Mesodermal cell (in vitro differentiated cells): Measurements from ENCODE around the gene PDGFA.

ENCODE experiments used
- H3K27ac ChIP-seq: 2 replicates; pipeline ENCODE4 v1.7.0; 2013; ENCODE audit warnings: mild to moderate bottlenecking, low read depth, low read length, moderate library complexity; ENCODE audit not compliant: severe bottlenecking
- H3K36me3 ChIP-seq: 2 replicates; pipeline ENCODE4 v1.7.1; 2013; ENCODE audit warnings: mild to moderate bottlenecking, low read length, moderate library complexity; ENCODE audit not compliant: control insufficient read depth, insufficient read depth
- H3K4me1 ChIP-seq: one replicate; pipeline ENCODE4 v1.7.1; 2013; ENCODE audit warnings: mild to moderate bottlenecking, low read length; ENCODE audit not compliant: insufficient read depth, control insufficient read depth, poor library complexity, severe bottlenecking
- H3K4me3 ChIP-seq: 2 replicates; pipeline ENCODE4 v1.7.0; 2013; ENCODE audit warnings: low read length, control low read depth, mild to moderate bottlenecking; ENCODE audit not compliant: insufficient read depth, poor library complexity, severe bottlenecking; ENCODE audit errors: extremely low read depth
- H3K9me3 ChIP-seq: 2 replicates; pipeline ENCODE4 v1.7.1; 2013; ENCODE audit warnings: mild to moderate bottlenecking, low read length, moderate library complexity; ENCODE audit not compliant: control insufficient read depth
- WGBS, 2 experiments: methylation state at CpG; one replicate each; pipeline ENCODE4 v1.1.5; 2013; ENCODE audit warnings: missing lambda C conversion rate in 2 of 2; ENCODE audit not compliant: insufficient coverage in 2 of 2; 5-methylcytosine and 5-hydroxymethylcytosine counted together

The PDGFA gene

DNA sequence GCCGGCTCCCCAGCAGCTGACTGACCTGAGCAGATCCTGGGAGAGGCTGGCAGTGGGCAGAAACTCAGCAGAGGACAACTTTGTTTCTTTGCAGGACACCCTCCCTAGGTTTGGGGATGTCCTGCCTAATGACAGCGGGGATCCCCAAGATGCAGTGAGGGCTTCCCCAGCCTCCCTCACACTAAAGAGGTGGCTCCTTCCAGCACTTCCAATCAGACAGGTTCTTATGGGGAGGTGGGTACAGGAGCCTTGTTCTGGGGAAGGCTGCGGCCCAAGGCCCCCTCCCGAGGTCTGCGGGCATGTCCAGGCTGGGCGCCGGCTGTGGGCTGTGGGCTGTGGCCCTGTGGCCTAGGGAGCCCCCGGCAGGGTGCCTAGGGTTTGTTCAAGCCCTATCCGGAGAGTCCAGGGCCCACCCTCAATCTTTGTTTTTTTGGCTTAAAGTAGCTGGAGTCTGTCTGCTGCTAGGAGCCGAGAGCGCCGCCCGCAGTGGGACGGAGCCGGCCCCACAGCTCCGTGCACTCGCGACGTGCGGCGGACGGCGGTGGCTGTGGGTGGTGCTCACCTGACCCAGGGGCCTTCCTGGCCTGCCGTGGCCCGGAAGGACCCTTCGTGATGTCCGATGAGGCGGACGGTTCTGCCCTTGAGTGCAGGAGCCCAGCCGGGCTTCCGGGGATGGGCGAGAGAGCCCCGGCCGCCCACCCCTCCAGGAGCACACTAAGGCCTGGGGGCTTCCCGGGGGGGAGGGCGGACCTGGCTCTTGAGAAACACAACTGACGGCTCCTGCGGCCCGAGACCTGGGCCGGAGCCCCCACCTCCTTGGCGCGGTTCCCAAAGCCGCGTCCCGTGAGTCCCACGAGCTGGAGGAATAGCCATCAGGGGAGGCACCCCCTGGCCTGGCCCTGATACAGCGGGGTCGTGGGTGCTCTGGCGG is 57.2 kb downstream of the PDGFA start:
- 92 to 94% methylated on average over 46 of the region's 49 CpGs for WGBS, 2 experiments
- Histone ChIP-seq H3K9me3 (peaks cover 4% of the 10 kb centered on the region), H3K4me1 (peaks cover 33% of the 10 kb centered on the region), H3K4me3 (no peak overlapping the region), H3K27ac (no peak overlapping the region), H3K36me3 (no peaks in the 10 kb centered on the region)

DNA sequence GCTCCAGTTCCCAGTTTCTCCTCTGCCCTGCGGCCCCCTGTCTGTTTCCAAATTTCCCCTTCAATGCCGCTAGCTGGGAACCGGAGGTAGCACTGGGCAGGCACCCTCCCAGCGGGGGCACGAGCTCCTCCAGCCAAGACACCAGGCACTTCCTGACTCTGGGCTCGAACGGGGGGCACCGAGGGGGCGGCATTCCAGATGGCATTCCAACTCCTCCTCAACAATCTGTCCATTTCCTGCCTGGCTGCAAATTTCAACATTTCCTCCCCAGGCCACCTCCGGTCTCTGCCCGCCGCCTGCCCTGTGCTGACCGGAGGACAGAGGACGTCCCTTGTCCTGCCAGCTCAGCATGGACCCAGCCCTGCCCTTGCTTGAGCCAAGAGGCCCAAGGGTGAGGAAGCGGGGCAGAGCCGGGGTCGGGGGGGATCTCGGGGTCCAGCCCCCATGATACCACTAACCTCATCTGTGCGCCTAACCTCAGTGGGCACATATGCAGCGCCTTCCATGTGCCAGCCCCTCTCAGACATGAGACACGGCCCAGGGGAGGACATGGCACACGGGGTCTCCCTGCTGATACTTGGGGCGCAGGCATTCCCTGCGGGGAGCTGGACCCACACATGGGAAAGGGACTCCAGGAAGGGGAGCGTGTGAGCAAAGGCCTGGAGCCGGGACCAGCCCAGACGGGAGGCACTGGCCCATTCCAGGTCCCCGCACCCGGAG is 58.0 kb downstream of the PDGFA start:
- Histone ChIP-seq H3K36me3 (no peaks in the 10 kb centered on the region), H3K4me1 (peaks cover 33% of the 10 kb centered on the region), H3K4me3 (no peak overlapping the region), H3K27ac (peak overlapping the region; percentile 41), H3K9me3 (no peaks in the 10 kb centered on the region)
- 78 to 79% methylated on average over 23 to 29 of the region's 29 CpGs for WGBS, 2 experiments

DNA sequence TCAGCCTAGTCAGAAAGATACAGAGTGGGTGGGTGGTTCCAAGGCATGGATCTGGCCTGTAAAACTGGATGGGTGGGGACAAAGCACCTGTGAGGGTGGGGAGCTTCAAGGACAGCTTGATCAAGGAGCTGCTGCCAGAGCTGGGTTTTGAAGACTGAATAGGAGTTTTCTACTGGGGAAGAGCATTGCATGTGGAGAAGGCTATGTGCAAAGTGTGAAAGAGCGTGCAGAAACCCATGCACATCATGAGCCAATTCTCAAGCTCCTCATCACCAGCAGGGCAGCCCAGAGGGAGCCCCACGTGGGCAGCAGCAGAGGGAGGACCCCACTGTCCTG is 58.6 kb downstream of the PDGFA start:
- 68 to 80% methylated on average over 2 of the region's 2 CpGs for WGBS, 2 experiments
- H3K4me1 ChIP-seq, result peaks cover 33% of the 10 kb centered on the region
- H3K27ac ChIP-seq, result peak overlapping the region; percentile 74

DNA sequence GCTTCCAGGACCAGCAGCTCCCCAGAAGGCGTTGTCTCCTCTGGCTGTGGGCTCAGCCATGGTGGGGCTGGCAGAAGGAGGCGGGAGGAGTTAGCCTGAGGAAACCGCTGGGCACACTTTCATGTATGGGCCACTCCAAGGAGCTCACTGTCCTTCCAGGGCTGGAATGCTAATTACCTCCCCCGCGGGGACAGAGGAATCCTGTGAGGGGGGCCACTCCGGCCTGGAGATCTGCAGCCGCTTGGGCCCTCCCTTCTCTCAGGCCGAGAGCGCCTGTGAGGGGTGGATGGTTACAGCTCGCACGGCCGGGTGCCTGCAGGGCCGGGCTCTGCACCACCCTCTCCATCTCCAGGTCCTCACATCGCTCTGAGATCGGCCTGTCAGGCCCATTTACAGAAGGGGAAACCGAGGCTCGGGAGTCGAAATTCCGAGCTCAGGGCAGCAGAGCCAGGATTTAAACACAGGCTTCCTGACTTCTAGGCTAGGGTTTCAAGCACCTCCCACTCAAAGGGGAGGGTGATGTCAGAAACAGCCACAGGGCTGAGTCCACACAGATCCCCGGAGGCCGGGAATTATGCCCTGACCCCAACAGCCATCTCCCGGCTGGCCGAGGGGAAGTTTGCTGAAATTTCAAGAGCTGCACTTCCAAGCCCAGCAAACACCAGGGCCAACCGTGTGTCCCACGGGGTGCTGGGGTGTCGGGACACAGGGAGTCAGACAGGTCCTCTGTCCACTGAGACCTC is 59.1 kb downstream of the PDGFA start:
- 26 to 27% methylated on average over 15 to 21 of the region's 26 CpGs for WGBS, 2 experiments
- Histone ChIP-seq H3K4me1 (peaks cover 33% of the 10 kb centered on the region), H3K9me3 (no peaks in the 10 kb centered on the region), H3K27ac (peak overlapping the region; percentile 74), H3K4me3 (no peak overlapping the region), H3K36me3 (no peaks in the 10 kb centered on the region)

More for the DNA sequence above, 58.6 kb downstream of the PDGFA start:
- Histone ChIP-seq H3K9me3 (no peaks in the 10 kb centered on the region), H3K4me3 (no peak overlapping the region), H3K36me3 (no peaks in the 10 kb centered on the region)

DNA sequence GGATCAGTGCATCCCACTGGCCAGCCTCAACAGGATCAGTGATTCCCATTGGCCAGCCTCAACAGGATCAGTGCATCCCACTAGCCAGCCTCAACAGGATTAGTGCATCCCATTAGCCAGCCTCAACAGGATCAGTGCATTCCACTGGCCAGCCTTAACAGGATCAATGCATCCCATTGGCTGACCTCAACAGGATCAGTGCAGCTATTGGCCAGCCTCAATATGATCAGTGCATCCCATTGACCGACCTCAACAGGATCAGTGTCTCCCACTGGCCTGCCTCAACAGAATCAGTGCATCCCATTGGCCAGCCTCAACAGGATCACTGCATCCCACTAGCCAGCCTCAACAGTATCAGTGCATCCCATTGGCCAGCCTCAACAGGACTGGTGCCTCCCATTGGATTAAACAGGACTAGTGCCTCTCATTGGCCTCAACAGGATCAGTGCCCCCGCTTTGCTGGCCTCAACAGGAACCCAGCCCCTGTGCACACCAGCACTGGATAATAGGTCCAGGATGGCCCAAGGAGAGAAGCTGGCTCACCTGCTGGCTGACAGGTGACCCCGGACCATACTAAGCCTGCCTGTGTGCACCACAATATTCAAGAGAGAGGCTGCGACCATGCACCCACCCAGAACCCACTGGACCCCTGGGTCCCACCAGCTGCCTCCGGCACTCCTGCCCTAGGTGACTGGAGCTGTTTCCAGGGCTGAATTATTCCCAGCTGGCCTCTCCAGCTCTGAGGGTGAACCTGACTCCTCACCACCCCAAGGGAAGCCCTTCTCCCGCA is 59.9 kb downstream of the PDGFA start:
- Histone ChIP-seq H3K4me3 (no peak overlapping the region), H3K4me1 (peaks cover 33% of the 10 kb centered on the region), H3K9me3 (no peaks in the 10 kb centered on the region), H3K36me3 (no peaks in the 10 kb centered on the region), H3K27ac (peak overlapping the region; percentile 74)
- WGBS, 2 experiments, result 90 to 95% methylated on average over 3 to 5 of the region's 6 CpGs

DNA sequence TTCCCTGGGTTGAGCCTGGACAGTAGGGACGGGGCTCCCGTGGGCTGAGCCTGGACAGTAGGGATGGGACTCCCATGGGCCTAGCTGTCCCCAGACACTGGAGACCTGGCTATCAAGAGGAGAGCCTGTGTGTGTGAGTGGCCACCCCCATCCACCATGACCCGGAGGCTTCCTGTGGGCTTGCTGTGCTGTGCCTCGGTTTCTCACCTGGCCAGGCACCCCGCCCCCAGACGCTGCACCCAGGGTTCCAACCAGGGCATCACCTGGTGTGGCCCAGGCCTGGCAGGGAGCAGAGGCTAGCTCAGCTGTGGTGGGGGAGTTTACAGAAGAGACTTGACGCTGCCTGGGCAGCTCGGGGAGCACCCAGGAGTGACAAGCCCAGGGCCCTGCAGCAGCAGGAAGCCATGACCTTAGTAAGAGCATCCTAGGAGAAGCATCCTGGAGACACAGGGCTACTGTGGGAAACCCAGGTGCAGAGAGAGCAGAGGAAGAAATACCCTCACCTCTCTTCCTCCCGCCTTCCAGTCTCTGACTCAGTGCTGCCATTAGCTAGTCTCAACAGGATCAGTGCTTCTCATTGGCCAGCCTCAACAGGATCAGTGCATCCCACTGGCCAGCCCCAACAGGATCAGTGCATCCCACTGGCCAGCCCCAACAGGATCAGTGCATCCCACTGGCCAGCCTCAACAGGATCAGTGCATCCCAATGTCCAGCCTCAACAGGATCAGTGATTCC is 61.0 kb downstream of the PDGFA start:
- H3K27ac ChIP-seq, result no peak overlapping the region
- H3K9me3 ChIP-seq, result no peaks in the 10 kb centered on the region
- no peaks in the 10 kb centered on the region for H3K36me3 ChIP-seq
- no peak overlapping the region for H3K4me3 ChIP-seq
- peaks cover 26% of the 10 kb centered on the region for H3K4me1 ChIP-seq
- WGBS, 2 experiments, result 91 to 98% methylated on average over 7 to 8 of the region's 9 CpGs

DNA sequence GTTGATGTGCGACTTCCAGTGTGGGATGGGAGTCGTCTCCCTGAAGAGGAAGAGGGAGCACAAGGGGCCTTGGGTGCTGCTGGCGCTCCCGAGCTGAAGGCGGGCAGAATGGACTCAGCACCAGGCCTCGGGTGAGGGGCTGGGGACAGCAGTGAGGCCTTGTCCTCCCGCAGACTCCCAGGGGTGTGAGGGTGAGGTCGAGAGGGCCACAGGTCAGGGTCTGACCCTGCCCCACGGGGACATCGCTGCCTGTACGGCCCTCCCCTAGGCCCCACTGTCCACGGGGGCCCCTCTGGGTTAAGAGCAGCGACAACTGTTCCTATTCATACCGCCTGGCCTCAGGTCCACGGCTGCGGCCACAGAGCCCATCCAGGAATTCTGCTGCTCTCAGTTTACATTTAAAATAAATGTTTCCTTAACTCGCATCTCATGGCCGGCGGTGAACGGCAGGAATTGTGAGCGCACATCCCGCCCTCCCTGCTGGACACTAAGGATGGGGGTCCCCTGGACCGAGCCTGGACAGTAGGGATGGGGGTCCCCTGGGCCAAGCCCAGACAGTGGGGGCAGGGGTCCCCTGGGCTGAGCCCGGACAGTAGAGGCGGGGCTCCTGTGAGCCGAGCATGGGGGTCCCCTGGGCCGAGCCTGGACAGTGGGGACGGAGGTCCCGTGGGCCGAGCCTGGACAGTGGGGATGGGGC is 61.7 kb downstream of the PDGFA start:
- Histone ChIP-seq H3K4me3 (no peak overlapping the region), H3K4me1 (peaks cover 27% of the 10 kb centered on the region), H3K36me3 (no peaks in the 10 kb centered on the region), H3K9me3 (no peaks in the 10 kb centered on the region), H3K27ac (no peak overlapping the region)
- WGBS, 2 experiments, result 88 to 93% methylated on average over 16 to 29 of the region's 30 CpGs

DNA sequence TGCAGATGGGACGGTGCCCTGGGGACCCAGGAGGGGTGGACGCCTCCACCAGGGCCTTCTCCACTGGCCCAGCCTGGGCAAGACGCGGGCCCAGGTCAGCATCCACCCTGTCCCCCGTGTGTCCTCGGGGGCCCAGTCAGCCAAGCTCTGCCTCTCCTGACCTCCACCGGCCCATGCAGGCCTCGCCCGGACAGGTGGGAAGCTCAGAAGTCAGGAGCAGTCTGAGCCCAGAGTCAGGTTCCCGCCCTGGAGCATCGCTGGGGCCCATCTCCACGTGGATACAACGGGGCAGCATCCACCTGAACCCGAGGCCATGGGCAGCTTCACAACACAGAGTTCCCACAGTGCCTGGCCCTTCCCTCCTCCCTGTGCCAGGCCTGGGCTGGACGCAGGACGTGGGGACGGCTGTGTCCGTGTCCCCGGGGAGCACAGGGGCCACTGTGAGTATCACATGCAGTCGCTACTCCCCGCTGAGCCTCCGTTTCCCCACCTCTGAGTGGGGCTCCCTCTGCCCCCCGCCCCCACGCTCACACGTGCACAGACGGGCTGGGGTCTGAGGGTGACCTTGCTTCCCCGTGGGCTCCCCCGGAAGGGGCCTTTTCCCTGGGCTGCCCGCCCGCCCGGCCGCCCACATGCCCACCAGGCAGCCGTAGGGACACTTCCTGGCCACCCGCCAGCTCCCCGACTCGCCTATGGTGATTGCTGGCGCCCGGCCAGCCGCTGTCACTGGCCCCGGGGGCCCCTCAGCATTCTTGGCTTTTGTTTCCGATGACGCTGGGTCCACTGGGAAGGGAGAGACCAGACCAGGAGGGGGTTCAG is 64.3 kb downstream of the PDGFA start:
- Histone ChIP-seq H3K27ac (no peak overlapping the region), H3K4me3 (no peak overlapping the region), H3K4me1 (peaks cover 19% of the 10 kb centered on the region), H3K36me3 (no peaks in the 10 kb centered on the region), H3K9me3 (no peaks in the 10 kb centered on the region)
- WGBS, 2 experiments, result 89 to 90% methylated on average over 38 of the region's 42 CpGs
